Measurements from ENCODE around the gene CCNYL1.
"Not testable (repeated sequence)": the region's sequence is repeated elsewhere in the genome, so short reads cannot be mapped to it uniquely, and the experiment has no call there.

CCNYL1 gene

DNA sequence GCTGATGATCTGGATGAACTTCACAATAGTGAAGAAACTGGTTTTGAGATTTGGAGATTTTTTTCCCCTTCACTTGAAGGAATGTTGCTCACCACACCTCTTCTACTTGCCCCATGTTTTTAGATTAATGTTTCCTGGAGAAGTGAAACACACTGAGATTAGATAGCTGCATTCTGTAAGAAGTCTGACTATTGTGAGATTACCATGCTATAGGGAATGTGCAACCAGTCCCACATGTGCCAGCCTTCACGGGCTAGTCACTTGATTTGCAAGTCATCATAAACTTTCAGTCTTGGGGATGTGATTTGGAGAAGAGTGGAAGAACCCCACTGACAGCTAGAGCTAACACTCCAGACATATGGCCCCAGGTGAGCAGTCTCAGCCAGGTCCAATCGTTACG lies 7.4 kb upstream of the CCNYL1 start:
- Histone ChIP-seq H3K27ac (ENCODE audit: low read depth, low read length) (no peak overlapping the region), H3K4me1 (ENCODE audit: insufficient read depth, low read length) (peaks cover 4% of the 10 kb centered on the region; the same call in 1 of the 2 replicates), H3K36me3 (ENCODE audit: insufficient read depth, low read length) (no peaks in the 10 kb centered on the region), H3K4me3 (ENCODE audit: low read length) (no peak overlapping the region), H3K9ac (ENCODE audit: low read depth, low read length) (no peak overlapping the region), H3K27me3 (ENCODE audit: insufficient read depth, low read length) (no peaks in the 10 kb centered on the region), H3K9me3 (ENCODE audit: insufficient read depth, low read depth, low read length) (no peaks in the 10 kb centered on the region)
- 95% methylated on average over 3 of the region's 3 CpGs for WGBS

- Histone ChIP-seq H3K4me3 (ENCODE audit: low read length) (no peak overlapping the region), H3K27ac (ENCODE audit: low read depth, low read length) (no peak overlapping the region), H3K9me3 (ENCODE audit: insufficient read depth, low read depth, low read length) (no peaks in the 10 kb centered on the region), H3K4me1 (ENCODE audit: insufficient read depth, low read length) (peaks cover 4% of the 10 kb centered on the region; the same call in 1 of the 2 replicates), H3K36me3 (ENCODE audit: insufficient read depth, low read length) (no peaks in the 10 kb centered on the region), H3K9ac (ENCODE audit: low read depth, low read length) (no peak overlapping the region), H3K27me3 (ENCODE audit: insufficient read depth, low read length) (no peaks in the 10 kb centered on the region)
Observed at GRCh38 chr2:207704671-207705070, 6.8 kb upstream of the CCNYL1 start.

DNA sequence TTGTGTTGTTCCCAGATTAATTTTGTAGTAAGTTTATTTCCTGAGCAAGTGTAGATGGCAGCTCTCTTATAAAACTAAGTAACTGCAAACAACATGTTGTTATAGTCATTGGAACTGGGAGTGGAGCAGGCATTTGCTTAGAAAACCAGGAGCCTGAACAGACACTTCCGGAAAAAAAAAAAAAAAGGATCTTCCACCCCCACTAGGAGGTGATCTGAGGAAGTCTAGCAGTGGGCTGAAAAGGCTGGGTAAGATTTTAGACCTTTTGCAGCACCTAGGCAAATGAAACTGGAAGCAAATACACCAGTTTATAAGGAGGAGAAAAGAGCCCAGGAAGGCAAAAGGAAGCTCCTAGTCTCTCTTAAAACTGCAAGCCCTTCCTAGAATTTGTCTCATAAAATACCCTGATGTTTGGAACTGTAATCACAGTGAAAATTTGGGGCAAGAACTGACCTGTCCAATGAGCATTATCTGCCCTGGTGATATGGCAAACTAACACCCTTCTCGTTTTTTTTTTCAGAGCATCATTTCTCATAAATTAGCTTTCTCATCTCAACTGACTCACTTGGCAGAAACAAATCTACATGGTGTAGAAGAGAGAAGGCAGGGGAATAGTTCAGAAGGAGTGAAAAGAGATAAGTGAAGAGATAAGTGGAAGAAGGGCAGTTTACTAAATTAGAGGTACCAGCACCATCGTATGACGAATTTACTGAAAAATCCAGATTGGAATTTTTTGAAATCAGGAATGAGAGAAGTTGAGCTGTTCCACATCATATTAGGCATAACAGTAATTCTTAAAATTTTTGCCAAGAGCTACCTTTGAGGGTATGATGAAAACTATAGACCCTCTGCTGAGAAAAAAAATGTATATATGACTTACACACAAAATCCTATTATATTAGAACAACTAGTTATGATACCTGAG lies 4.2 kb upstream of the CCNYL1 start:
- Histone ChIP-seq H3K36me3 (ENCODE audit: insufficient read depth, low read length) (no peaks in the 10 kb centered on the region), H3K9me3 (ENCODE audit: insufficient read depth, low read depth, low read length) (no peaks in the 10 kb centered on the region), H3K9ac (ENCODE audit: low read depth, low read length) (no peak overlapping the region), H3K4me3 (ENCODE audit: low read length) (no peak overlapping the region), H3K4me1 (ENCODE audit: insufficient read depth, low read length) (peaks cover 4% of the 10 kb centered on the region; the same call in 1 of the 2 replicates), H3K27ac (ENCODE audit: low read depth, low read length) (no peak overlapping the region), H3K27me3 (ENCODE audit: insufficient read depth, low read length) (no peaks in the 10 kb centered on the region)
- 93% methylated on average over 3 of the region's 4 CpGs for WGBS

DNA sequence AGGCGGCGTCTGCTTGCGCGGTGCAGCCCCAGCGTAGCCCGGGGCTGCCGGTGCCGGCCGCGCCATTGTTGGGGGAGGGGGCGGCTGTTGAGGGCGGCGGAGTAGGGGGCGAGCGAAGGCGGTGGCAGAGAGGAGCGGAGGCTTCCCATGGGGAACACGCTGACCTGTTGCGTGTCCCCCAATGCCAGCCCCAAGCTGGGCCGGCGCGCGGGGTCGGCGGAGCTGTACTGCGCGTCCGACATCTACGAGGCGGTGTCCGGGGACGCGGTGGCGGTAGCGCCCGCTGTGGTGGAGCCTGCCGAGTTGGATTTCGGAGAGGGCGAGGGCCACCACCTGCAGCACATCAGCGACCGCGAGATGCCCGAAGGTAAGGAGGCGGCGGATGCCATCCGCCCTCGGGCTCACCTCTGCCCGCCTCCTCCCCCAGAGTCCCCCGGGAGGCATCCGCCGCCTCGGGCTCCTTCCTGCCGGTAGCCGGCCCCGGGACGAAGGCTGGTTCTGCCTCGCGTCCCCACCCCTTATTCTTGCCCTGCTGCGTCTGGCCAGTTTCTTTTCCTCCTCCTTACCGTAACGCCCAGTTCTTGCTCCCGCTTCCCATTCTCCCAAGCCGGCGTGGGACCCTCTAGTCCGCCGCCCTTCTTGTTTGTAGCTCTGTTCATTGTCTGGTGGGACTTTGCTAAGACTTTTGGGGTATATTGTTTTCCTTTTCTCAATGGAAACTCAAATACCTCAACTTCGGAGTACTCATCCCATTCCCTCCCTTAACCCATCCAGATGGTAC lies 500 bp downstream of the CCNYL1 start:
- Histone ChIP-seq H3K9me3 (ENCODE audit: insufficient read depth, low read depth, low read length) (no peaks in the 10 kb centered on the region), H3K4me1 (ENCODE audit: insufficient read depth, low read length) (peaks cover 12% of the 10 kb centered on the region), H3K27ac (ENCODE audit: low read depth, low read length) (peak overlapping the region; percentile 92), H3K36me3 (ENCODE audit: insufficient read depth, low read length) (peaks cover 4% of the 10 kb centered on the region; the same call in 1 of the 2 replicates), H3K4me3 (ENCODE audit: low read length) (peak overlapping the region; percentile 93), H3K27me3 (ENCODE audit: insufficient read depth, low read length) (no peaks in the 10 kb centered on the region), H3K9ac (ENCODE audit: low read depth, low read length) (peak overlapping the region; percentile 81)
- under 1% methylated on average over 65 of the region's 67 CpGs for WGBS

DNA sequence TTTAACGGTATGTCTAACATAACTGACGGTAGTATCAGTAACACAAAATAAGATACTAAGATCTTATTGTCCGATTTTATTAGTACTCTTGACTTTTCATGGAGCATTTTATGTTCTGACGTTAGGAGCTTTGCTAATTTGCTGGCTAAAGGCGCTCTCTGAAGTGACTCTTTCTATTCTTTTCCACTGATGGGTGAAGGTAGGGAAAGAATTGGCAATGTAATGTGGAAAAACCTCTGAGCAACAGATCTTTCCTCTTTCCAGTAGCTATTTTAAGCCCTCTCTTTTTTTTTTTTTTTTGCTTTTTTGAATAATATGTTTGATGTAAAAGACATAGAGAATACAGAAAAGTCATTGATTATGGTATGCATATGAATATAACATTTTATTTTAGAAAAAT lies 4.6 kb downstream of the CCNYL1 start:
- H3K27me3 ChIP-seq (ENCODE audit: insufficient read depth, low read length), result no peaks in the 10 kb centered on the region
- WGBS, result 97% methylated on average over 5 of the region's 5 CpGs

GRCh38 chr2:207718521-207718920 lies 7.1 kb downstream of the CCNYL1 start:
- no peak overlapping the region for H3K27ac ChIP-seq (ENCODE audit: low read depth, low read length)
- WGBS, result 89% methylated on average over 3 of the region's 3 CpGs
- H3K36me3 ChIP-seq (ENCODE audit: insufficient read depth, low read length), result peaks cover 4% of the 10 kb centered on the region; the same call in 1 of the 2 replicates
- no peak overlapping the region for H3K4me3 ChIP-seq (ENCODE audit: low read length)
- H3K9ac ChIP-seq (ENCODE audit: low read depth, low read length), result no peak overlapping the region
- H3K4me1 ChIP-seq (ENCODE audit: insufficient read depth, low read length), result peaks cover 9% of the 10 kb centered on the region
- H3K9me3 ChIP-seq (ENCODE audit: insufficient read depth, low read depth, low read length), result no peaks in the 10 kb centered on the region
- H3K27me3 ChIP-seq (ENCODE audit: insufficient read depth, low read length), result no peaks in the 10 kb centered on the region

More for the DNA sequence above, 4.6 kb downstream of the CCNYL1 start:
- no peak overlapping the region for H3K9ac ChIP-seq (ENCODE audit: low read depth, low read length)
- no peak overlapping the region for H3K27ac ChIP-seq (ENCODE audit: low read depth, low read length)
- H3K4me3 ChIP-seq (ENCODE audit: low read length), result no peak overlapping the region
- H3K4me1 ChIP-seq (ENCODE audit: insufficient read depth, low read length), result peaks cover 8% of the 10 kb centered on the region
- H3K36me3 ChIP-seq (ENCODE audit: insufficient read depth, low read length), result peaks cover 4% of the 10 kb centered on the region; the same call in 1 of the 2 replicates
- no peaks in the 10 kb centered on the region for H3K9me3 ChIP-seq (ENCODE audit: insufficient read depth, low read depth, low read length)

- WGBS, result 96% methylated on average over 1 of the region's 1 CpG
- no peaks in the 10 kb centered on the region for H3K27me3 ChIP-seq (ENCODE audit: insufficient read depth, low read length)
- no peak overlapping the region for H3K27ac ChIP-seq (ENCODE audit: low read depth, low read length)
- no peak overlapping the region for H3K9ac ChIP-seq (ENCODE audit: low read depth, low read length)
- peaks cover 4% of the 10 kb centered on the region; the same call in 1 of the 2 replicates for H3K36me3 ChIP-seq (ENCODE audit: insufficient read depth, low read length)
- no peak overlapping the region for H3K4me3 ChIP-seq (ENCODE audit: low read length)
- no peaks in the 10 kb centered on the region for H3K9me3 ChIP-seq (ENCODE audit: insufficient read depth, low read depth, low read length)
- H3K4me1 ChIP-seq (ENCODE audit: insufficient read depth, low read length), result peaks cover 5% of the 10 kb centered on the region; the same call in 1 of the 2 replicates
Observed at GRCh38 chr2:207719008-207719407, 7.6 kb downstream of the CCNYL1 start.

- not testable (repeated sequence) for H3K9me3 ChIP-seq (ENCODE audit: insufficient read depth, low read depth, low read length); H3K27me3 ChIP-seq (ENCODE audit: insufficient read depth, low read length); H3K27ac ChIP-seq (ENCODE audit: low read depth, low read length); H3K4me1 ChIP-seq (ENCODE audit: insufficient read depth, low read length); H3K9ac ChIP-seq (ENCODE audit: low read depth, low read length); H3K4me3 ChIP-seq (ENCODE audit: low read length); H3K36me3 ChIP-seq (ENCODE audit: insufficient read depth, low read length)
- WGBS, result 96% methylated on average over 2 of the region's 2 CpGs
Observed at GRCh38 chr2:207719655-207720054, 8.2 kb downstream of the CCNYL1 start.

DNA sequence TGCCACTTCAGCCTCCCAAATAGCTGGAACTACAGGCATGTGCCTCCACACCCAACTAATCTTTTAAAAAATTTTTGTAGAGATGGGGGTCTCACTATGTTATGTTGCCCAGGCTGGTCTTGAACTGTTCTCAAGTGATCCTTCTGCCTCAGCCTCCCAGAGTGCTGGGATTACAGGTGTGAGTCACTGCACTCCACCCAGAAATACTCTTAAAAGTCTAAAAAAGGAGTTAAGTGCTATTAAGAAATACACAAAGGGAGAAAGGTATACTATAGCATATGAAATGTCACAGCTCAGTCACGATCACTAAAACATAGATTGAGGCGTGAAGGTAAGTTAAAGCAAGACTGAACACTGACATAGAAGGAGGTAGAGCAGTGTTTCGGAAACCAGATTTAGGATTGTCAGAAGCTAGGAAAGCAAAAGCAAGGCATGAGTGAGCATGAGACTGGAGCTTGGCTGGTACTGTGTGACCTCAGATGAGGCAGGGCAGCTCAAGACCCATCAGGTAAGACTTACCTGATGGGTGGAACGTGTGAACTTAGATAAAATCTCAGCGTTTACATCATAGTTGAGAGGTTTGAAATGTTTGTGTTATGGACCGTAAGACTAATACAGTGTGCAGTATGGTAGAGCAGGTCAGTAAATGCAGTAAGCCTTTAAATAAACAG lies 9.2 kb downstream of the CCNYL1 start:
- Histone ChIP-seq H3K9me3 (ENCODE audit: insufficient read depth, low read depth, low read length) (no peaks in the 10 kb centered on the region), H3K27ac (ENCODE audit: low read depth, low read length) (no peak overlapping the region), H3K36me3 (ENCODE audit: insufficient read depth, low read length) (peaks cover 7% of the 10 kb centered on the region; the same call in 1 of the 2 replicates), H3K4me1 (ENCODE audit: insufficient read depth, low read length) (peaks cover 5% of the 10 kb centered on the region; the same call in 1 of the 2 replicates), H3K27me3 (ENCODE audit: insufficient read depth, low read length) (no peaks in the 10 kb centered on the region), H3K9ac (ENCODE audit: low read depth, low read length) (no peak overlapping the region), H3K4me3 (ENCODE audit: low read length) (no peak overlapping the region)
- whole genome bisulfite sequencing, result 94% methylated on average over 6 of the region's 6 CpGs

DNA sequence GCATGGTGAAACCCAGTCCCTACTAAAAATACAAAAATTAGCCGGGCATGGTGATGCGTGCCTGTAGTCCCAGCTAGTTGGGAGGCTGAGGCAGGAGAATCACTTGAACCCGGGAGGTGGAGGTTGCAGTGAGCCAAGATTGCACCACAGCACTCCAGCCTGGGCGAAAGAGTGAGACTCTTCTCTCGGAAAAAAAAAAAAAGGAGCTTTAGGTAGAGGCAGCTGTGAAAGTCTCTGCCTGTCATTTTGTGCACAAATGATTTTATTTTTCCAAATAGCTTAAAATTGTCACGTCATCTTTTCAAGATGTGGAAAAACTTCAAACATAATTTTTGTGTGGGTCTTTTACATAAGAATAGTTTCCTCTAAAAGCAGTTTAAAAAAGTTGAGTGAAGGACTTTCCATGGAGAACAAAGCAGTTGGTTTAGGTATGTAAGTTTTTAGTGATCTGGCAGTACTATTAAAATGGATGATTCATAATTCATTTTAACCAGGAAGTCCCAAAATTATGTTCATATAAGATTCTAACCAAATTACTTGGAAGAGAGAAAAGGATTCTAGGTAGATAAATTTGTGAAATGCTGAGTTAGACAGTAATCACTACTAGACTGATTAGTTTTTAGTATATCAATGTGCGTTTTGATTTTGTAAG lies 11.5 kb downstream of the CCNYL1 start:
- 94% methylated on average over 7 of the region's 7 CpGs for WGBS
- H3K9me3 ChIP-seq (ENCODE audit: insufficient read depth, low read depth, low read length), result no peaks in the 10 kb centered on the region
- no peak overlapping the region for H3K4me3 ChIP-seq (ENCODE audit: low read length)
- peaks cover 5% of the 10 kb centered on the region; the same call in 1 of the 2 replicates for H3K4me1 ChIP-seq (ENCODE audit: insufficient read depth, low read length)
- no peak overlapping the region for H3K9ac ChIP-seq (ENCODE audit: low read depth, low read length)
- H3K36me3 ChIP-seq (ENCODE audit: insufficient read depth, low read length), result peaks cover 20% of the 10 kb centered on the region
- no peak overlapping the region for H3K27ac ChIP-seq (ENCODE audit: low read depth, low read length)
- no peaks in the 10 kb centered on the region for H3K27me3 ChIP-seq (ENCODE audit: insufficient read depth, low read length)

Data from HUES64 (cell line).